GM12874 (cell line): ENCODE results near the gene U2SURP.

ENCODE experiments used
- CTCF ChIP-seq: IDR thresholded peaks from 2 replicates; pipeline ENCODE4 v1.5.1; 2011; ENCODE audit warnings: low read depth, mild to moderate bottlenecking, control low read depth, low read length, moderate library complexity; ENCODE audit not compliant: insufficient read depth

Gene U2SURP

GRCh38 chr3:143031327-143031726 is 30.0 kb downstream of the U2SURP start:
- no peak for TF ChIP-seq CTCF

GRCh38 chr3:143035466-143036211 is 34.3 kb downstream of the U2SURP start:
- TF ChIP-seq CTCF, result no peak

GRCh38 chr3:143036557-143036956 is 35.2 kb downstream of the U2SURP start:
- TF ChIP-seq CTCF, result no peak

GRCh38 chr3:143037867-143038266 is 36.5 kb downstream of the U2SURP start:
- peak; percentile 14; the same call in 1 of the 2 replicates for TF ChIP-seq CTCF

- peak; percentile 29; the same call in 1 of the 2 replicates for TF ChIP-seq CTCF
Measured at GRCh38 chr3:143040261-143040879, 39.0 kb downstream of the U2SURP start.

- TF ChIP-seq CTCF, result no peak
Measured at GRCh38 chr3:143041903-143042302, 40.5 kb downstream of the U2SURP start.

GRCh38 chr3:143045639-143046038 is 44.3 kb downstream of the U2SURP start:
- no peak for TF ChIP-seq CTCF
